Stimulated activated CD4-positive, alpha-beta T cell treated with anti-CD3 and anti-CD28 coated beads, Interleukin-4, amount 100 ng/mL, for 4 hours (primary cell): Measurements from ENCODE around the gene SLC22A6.
"Not testable (repeated sequence)": the region's sequence is repeated elsewhere in the genome, so short reads cannot be mapped to it uniquely, and the experiment has no call there.

ENCODE experiments used
- DNase-seq, 2 experiments: peaks; one replicate each; pipeline ENCODE4 v3.0.0-alpha.2; 2020

SLC22A6 gene

DNA sequence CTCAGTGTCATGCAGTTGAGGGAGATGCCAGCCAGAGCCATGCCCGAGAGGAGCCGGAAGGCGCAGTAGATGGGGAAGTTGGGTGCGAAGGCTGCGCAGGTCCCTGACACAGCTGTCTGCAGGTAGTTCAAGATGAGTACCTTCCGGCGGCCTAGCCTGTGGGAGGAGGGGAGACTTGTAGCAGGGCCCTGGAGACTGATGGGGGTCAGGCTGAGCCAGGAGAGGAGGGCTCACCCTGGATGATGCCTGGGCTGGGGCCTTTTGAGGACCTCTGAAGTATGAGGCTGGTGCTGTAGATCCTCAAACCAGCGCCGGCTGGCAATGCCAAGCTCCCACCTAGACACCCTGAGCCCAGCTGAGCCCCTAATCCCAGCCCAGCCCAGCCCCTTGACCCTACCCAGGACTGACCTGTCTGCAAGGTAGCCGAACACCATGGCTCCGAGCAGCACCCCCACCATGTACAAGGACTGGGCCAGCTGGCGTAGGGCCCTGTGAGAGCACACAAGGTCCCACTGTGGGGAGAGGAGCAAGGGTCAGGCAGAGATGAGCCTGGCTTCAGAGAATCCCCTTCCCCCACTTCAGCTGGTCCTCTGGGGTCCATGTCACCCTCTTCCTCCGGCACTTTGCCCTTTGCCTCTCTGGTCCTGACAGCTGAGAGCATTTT, 1.1 kb downstream of the SLC22A6 start:
- DNase-seq: no peak

- DNase-seq: no peak
These were observed 3.0 kb downstream of the SLC22A6 start for GRCh38 chr11:62981743-62982142.

DNA sequence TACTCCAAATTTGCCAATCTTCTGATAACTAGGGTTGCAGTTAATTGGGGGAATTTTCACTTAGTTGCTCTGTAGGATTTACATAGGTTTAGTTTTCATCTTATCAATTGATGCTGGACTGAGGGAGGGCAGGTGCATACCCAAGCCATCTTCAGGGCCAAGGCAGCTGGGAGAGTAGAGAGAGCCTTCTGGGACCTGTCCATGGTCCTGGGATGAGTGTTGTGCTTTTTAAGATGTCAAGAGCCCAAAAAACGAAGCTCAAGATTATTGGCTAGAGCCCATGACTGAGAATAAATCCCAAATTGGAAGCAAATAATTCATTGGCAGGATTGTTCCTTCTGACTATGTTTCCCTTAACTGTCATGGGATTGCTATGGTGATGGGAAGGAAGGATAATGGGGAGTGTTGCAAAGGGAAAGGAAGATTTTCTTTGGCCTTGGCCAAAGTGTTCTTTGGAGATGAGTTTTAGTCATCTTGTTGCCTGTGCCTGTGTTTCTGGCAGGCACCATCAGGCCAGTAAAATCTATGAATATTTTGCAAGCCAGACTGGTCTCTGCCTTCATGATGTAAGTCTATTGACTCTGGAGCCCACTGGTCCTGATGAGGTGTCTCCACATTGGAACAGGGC, 4.5 kb downstream of the SLC22A6 start:
- no peak for DNase-seq

DNA sequence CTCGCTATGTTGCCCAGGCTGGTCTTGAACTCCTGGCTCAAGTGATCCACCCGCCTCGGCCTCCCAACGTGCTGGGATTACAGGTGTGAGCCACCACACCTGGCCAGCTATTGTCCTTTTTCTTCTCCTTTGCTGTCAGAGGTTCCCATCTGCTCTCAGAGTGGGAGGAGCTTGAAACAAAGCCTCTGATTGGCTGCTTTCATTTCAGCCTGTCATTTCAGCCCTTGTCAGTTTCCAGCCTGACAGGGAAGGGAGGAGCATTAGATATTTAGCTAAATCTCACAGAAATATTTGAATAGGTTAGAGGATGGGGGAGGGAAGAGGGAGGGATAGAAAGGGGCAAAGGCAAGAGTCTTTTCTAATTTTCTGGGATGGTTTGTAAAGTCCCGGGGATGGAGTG, 8.7 kb downstream of the SLC22A6 start:
- DNase-seq: no peak

DNA sequence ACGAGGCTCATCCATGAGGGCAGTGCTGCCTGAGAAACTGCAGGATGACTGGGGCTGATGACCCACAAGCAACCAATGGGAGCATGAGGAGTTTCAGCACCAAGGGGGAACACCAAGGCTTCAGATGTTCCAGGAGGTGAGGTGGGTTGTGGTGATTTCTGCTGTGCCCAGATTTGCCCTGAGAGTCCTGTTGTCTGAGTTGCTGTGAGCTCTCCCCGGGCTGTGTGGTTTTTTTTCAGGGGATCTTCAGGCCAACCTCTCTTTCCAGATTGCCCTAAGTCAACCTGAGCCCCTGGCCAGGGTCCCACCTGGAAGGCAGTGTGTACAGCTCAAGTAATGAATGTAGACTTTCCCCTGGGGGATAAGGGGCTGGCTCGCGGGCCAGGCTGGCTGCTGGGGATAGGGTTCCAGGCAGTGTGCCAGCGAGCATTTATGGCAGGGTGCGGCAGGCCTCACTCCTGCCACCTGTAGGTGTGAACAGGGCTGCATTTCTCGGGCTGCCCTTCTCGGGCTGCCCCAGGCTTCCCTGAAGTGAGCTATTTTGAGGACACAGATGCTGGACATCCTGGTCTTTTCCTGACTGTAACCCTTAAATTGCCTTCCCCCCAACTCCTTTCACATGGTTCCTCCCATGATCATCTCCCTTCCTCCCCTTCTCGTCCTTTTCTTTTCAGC, 9.8 kb downstream of the SLC22A6 start:
- DNase-seq: peak in 1 of 2 experiments; percentile 5

- no peak for DNase-seq
These were observed 19.2 kb downstream of the SLC22A6 start for GRCh38 chr11:62965574-62965973.

DNA sequence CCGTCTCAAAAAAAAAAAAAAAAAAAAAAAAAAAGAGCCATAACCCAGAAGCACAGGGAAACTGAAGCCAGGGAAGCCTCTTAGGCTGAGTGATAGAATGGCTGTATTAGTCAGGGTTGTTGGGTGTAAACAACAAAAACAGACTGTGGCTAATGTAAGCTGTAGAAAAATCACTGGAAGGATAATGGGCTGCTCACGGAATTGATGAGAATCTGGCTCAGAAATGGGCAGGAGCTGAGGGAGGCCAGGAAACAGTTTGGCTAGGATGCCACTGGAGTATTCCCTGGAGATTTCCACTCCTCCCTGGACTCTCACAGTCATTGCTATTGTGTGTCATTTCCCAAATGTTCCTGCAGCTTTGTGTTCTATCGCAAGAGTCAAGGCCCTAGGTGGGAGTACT, 22.4 kb downstream of the SLC22A6 start:
- no peak for DNase-seq

DNA sequence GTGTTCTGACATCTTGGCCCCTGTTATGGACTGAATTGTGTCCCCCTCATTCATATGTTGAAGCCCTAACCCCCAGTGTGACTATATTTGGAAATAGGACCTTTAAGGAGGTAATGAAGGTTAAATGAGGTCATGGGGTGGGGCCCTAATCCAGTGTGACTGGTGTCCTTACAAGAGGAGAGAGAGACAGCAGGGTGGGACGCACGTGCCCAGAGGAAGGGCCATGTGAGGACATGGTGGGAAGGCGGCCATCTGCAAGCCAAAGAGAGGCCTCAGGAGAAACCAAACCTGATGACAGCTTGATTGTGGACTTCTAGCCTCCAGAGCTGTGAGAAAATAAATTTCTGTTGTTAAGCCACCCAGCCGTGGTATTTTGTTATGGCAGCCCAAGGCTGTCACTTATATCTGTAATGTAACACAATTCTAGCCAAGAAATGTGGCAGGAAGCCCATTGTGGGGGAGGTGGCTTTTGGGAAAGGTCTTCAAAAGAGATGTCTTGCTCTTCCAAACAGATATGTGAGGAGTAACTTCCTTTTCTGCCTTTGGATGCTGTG, 23.7 kb downstream of the SLC22A6 start:
- DNase-seq: no peak

GRCh38 chr11:62959422-62959980, 25.3 kb downstream of the SLC22A6 start:
- no peak for DNase-seq

DNA sequence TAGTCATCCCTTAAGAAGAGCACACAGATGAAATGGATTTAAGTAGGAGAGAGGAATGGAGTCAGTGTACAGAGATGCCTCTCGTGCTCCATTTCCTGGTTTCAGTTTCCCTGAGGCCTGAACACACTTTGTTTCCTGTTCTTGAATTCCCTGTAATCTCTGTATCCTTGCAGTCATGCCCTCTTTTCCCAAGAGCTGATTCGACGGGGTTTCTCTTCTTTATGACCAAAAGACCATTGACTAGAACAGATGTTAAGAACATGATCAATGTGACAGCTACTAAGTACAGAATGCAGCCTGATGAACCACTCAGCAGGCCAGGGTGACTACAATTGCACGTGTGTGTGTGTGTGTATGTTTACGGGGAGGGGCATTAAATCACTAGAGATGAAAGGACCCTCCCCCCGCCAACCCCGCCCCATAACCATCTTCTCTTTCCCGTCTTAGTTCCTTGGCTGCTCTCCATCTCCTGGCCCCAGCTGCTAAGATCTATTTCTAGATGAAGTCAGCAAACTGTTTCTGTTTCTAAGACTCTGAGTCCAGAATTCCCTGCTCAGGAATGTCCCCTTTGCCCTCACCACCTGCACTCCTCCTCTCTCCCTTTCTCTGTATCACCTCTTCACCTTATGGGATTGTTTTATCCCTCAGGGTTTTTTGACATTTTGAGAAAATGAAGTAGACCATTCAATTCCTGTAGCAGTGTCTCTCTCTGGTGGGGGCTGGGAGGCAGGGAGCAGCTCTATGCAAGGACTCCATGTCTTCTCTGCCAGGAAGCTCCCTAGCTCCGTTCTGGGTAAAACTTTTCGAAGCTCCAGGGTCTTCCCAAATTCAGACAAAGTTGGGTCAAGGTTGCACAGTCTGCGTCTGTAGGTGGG, 26.0 kb downstream of the SLC22A6 start:
- DNase-seq: no peak

- no peak for DNase-seq
These were observed 27.6 kb downstream of the SLC22A6 start for GRCh38 chr11:62957147-62957546.

DNA sequence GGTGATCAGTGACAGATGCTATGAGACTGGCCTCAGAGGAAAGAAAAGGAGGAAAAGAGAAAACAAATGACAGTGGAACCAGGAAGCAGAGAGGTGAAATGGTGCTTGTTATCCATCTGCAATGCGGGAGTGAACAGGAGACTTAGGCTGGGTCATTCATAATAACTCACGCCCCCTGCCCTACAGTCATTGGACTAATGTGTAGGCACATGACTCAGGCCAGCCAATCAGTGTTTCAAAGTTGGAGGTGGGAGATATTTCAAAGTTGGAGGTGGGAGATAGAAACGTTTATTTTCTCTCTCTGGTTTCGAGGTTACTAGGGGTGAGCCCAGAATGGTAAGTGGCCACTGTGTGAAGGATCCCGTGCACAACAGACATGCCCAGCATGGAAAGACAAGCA, 30.3 kb downstream of the SLC22A6 start:
- no peak for DNase-seq

DNA sequence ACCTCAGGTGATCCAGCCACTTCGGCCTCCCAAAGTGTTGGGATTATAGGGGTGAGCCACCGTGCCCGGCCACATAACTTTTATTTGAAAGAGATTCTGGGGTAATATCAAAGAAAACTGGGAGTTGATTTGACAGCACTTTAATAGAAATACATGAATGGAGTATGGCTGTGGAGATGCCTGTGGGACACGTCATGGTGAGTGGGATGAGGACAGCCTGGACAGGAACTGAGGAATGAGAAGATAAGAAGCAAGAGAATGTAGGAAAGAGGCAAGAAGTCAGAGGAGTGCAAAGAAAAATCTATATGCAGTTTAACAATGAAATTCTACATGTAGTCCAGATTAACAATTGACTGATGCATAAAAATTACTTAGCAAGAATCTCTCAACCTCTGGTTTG, 31.0 kb downstream of the SLC22A6 start:
- no peak for DNase-seq

DNA sequence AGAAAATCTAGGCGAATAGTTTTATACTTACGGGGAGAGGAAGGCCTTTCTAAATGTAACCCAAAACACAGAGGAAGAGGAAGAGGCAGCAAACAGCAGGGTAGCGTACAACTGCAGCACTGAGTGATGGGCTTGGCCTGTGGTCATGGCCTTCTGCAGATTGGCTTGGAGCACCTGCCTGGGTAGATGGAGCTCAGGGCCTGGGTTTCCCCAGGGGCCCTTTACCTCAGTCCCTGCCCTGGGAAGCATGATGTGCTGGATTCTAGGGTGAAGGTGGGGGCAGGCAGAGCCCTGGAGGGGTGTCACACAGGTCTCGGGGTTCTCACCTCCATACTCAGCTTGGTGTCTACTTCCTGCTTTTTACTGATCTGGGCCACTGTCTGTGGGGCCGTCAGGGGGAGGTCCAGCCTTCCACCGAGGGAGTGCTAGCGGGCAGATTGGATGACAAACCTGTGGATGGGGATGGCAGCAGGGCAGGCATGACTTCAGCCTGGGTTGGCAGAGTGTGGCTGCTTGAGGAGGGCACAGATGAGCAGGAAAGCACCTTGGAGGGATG, 35.9 kb downstream of the SLC22A6 start:
- DNase-seq: no peak

DNA sequence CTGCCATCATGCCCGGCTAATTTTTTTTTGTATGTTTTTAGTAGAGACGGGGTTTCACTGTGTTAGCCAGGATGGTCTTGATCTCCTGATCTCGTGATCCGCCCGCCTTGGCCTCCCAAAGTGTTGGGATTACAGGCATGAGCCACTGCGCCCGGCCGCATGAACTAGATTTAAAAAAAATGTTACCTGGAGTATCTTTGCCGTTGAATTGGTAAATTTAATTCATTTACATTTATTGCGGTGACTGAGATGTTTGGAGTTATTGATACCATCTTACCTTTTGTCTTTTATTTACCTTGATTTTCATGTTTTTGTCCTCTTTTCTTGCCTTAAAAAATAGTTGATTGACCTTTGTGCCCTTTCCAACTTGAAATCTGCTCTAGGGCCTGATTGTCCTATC, 39.2 kb downstream of the SLC22A6 start:
- DNase-seq: not testable (repeated sequence)

GRCh38 chr11:62937528-62937927, 47.2 kb downstream of the SLC22A6 start:
- not testable (repeated sequence) for DNase-seq

- DNase-seq: no peak
These were observed 50.3 kb downstream of the SLC22A6 start for GRCh38 chr11:62934496-62934785.

DNA sequence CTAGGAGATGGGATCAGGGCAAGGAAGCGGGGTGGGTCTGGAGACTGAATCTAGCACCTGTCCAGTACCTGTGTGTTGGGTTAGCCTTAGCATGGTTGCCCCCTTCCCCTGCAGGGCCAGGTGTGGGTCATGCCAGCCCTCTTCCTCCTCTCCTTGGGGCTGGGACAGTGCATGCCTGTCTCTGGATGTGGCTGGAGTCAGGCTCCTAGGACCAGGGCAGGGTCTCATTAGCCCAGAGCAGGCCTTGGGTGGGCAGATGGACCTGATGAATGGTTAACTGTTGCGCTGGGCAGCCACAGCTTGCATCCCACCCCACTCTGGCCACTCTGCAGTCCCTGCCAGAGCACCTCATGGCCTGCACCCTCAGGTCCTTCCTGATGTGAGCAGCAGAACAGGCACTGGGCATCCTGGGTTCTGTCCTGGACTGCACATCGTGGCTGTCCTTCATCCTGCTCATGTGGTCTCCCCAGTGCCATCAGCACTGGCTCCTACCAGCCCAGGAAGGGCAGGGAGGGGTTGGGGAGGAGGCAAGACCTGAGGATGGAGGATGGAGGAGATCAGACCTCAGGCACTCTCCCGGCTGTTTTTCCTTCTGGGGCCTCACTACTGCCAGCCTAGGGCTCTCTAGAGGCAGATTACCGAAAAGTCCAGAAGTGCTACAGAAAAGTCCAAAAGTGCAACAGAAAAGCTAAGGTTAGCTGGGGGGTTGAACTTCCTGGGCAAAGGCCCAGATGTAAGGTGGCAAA, 50.8 kb downstream of the SLC22A6 start:
- no peak for DNase-seq

GRCh38 chr11:62933285-62933684, 51.5 kb downstream of the SLC22A6 start:
- no peak for DNase-seq

DNA sequence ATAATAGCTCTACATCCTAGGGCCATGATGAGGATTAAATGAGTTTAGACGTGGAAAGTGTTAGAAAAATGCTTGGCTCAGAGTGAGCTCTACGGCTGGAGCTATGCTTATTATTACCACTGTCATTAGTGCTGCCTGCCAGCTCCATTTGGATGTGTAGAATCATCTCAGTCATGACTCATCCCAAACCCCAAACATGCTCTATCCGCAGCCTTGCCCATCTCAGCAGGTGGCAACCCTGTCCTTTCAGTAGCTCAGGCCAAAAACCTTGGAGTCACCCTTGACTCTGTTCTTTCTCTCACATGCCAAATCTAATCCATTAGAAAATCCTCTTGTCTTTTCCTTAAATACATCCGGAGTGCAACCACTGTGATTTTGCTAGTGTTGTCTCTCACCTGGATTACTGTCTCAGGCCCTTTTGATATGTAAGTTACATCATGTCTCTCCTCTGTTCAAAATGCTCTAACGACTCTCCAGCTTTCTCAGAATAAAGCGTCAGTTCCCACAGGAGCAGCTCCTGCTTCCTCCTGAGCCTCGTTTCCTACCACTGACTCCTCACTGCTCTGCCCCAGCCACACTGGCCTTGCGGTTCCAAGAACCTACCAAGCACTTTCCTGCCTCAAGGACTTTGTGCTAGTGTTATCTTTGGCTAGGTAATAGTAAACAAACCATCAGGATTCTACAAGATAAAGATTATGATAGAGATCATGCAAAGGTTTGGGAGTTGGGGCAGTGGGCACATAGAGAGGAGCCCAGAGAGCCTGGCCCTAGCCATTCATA, 53.1 kb downstream of the SLC22A6 start:
- DNase-seq: no peak

- DNase-seq: no peak
These were observed 54.1 kb downstream of the SLC22A6 start for GRCh38 chr11:62930666-62931065.
